Measurements from ENCODE around the gene MAPK4.

GRCh38 chr18:50745945-50746344 is 186.1 kb downstream of the MAPK4 start:
- TF ChIP-seq, protein P1, sequence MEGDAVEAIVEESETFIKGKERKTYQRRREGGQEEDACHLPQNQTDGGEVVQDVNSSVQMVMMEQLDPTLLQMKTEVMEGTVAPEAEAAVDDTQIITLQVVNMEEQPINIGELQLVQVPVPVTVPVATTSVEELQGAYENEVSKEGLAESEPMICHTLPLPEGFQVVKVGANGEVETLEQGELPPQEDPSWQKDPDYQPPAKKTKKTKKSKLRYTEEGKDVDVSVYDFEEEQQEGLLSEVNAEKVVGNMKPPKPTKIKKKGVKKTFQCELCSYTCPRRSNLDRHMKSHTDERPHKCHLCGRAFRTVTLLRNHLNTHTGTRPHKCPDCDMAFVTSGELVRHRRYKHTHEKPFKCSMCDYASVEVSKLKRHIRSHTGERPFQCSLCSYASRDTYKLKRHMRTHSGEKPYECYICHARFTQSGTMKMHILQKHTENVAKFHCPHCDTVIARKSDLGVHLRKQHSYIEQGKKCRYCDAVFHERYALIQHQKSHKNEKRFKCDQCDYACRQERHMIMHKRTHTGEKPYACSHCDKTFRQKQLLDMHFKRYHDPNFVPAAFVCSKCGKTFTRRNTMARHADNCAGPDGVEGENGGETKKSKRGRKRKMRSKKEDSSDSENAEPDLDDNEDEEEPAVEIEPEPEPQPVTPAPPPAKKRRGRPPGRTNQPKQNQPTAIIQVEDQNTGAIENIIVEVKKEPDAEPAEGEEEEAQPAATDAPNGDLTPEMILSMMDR (IDR thresholded peaks at IDR 0.05) = no peak
- no peak for TF ChIP-seq EP300 (IDR thresholded peaks at IDR 0.05)
- no peak for TF ChIP-seq POLR2A (IDR thresholded peaks at IDR 0.05)

Measured in sigmoid colon (tissue), 4 donors.